Progenitor cell of endocrine pancreas (in vitro differentiated cells): ENCODE measurements around the gene MAPK9. TPM values are rescaled to one million over a fixed set of nuclear protein-coding genes. Genes with fewer than 3 reads are reported as not detected.

Experiments
- DNase-seq: peaks from one replicate; pipeline ENCODE4 v3.0.0; 2021; ENCODE audit warnings: low spot score; ENCODE audit not compliant: unreplicated experiment
- H3K27ac Mint-ChIP-seq: 2 replicates; pipeline ENCODE4 v1.8.0; 2021; ENCODE audit warnings: mild to moderate bottlenecking, moderate library complexity, mixed read lengths
- H3K27me3 Mint-ChIP-seq: 2 replicates; pipeline ENCODE4 v1.8.0; 2021; ENCODE audit warnings: mixed read lengths
- H3K36me3 Mint-ChIP-seq: 2 replicates; pipeline ENCODE4 v1.8.0; 2022; ENCODE audit warnings: mixed read lengths; ENCODE audit not compliant: insufficient read depth
- H3K4me1 Mint-ChIP-seq: 2 replicates; pipeline ENCODE4 v1.8.0; 2021; ENCODE audit warnings: low read depth, mixed read lengths
- H3K4me3 Mint-ChIP-seq: 2 replicates; pipeline ENCODE4 v1.8.0; 2021; ENCODE audit warnings: low read depth, mild to moderate bottlenecking, moderate library complexity, mixed read lengths
- H3K9me3 Mint-ChIP-seq: 2 replicates; pipeline ENCODE4 v1.8.0; 2021; ENCODE audit warnings: low read depth, mixed read lengths
- total RNA-seq: library from RNA; stranded (reverse); gene quantifications from 2 replicates; pipeline ENCODE4 v1.2.1, GENCODE V29; 2021
- TF ChIP-seq, protein P1 (sequence below): fragments of 200-600 bp; sonication (generic); IDR thresholded peaks from one replicate; pipeline ENCODE4 v1.5.0; 2021; ENCODE audit warnings: antibody characterized with exemption, mild to moderate bottlenecking; ENCODE audit not compliant: unreplicated experiment

MAPK9 gene
- total RNA-seq, 1 donor from 2014 or later, result 51.2 TPM

DNA sequence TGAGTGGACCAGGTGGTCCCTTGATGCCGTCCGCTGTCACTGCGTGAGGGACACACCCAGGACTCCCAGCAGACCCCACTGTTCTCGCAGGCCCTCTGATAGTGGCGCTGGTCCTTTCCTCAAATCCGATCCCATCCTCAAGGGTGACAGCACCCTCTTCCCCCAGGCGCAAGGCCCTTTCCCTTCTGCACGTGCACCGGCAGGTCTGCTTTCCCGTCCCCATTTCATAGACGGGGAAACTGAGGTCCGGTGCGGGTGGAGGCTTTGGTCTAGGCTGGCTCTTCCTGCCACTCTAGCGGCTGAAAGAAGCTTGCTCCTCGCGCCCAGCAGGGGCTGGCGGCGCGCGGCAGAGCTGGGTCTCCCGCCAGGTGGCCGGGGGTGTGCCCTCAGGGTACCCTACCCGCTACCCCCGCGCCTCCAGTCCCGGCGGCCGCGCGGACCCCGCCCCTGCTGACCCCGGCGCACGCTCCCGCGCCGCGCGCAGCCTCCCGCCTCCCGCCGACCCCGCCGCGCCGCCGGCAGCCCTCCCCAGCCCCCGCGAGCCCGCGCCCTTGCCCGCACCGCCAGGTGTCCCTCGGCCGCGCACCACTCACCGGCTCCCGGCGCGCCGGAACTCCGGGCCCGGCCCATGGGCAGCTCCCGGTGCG, 83.3 kb downstream of the MAPK9 start:
- peak overlapping the region; percentile 55 for H3K4me3 Mint-ChIP-seq
- peaks cover 36% of the 10 kb centered on the region for H3K27me3 Mint-ChIP-seq
- no peak for DNase-seq
- H3K9me3 Mint-ChIP-seq, result no peaks in the 10 kb centered on the region
- H3K36me3 Mint-ChIP-seq, result no peaks in the 10 kb centered on the region
- peaks cover 1% of the 10 kb centered on the region for H3K4me1 Mint-ChIP-seq
- H3K27ac Mint-ChIP-seq, result no peak overlapping the region
- TF ChIP-seq, protein P1, sequence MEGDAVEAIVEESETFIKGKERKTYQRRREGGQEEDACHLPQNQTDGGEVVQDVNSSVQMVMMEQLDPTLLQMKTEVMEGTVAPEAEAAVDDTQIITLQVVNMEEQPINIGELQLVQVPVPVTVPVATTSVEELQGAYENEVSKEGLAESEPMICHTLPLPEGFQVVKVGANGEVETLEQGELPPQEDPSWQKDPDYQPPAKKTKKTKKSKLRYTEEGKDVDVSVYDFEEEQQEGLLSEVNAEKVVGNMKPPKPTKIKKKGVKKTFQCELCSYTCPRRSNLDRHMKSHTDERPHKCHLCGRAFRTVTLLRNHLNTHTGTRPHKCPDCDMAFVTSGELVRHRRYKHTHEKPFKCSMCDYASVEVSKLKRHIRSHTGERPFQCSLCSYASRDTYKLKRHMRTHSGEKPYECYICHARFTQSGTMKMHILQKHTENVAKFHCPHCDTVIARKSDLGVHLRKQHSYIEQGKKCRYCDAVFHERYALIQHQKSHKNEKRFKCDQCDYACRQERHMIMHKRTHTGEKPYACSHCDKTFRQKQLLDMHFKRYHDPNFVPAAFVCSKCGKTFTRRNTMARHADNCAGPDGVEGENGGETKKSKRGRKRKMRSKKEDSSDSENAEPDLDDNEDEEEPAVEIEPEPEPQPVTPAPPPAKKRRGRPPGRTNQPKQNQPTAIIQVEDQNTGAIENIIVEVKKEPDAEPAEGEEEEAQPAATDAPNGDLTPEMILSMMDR, result peak; percentile 30

DNA sequence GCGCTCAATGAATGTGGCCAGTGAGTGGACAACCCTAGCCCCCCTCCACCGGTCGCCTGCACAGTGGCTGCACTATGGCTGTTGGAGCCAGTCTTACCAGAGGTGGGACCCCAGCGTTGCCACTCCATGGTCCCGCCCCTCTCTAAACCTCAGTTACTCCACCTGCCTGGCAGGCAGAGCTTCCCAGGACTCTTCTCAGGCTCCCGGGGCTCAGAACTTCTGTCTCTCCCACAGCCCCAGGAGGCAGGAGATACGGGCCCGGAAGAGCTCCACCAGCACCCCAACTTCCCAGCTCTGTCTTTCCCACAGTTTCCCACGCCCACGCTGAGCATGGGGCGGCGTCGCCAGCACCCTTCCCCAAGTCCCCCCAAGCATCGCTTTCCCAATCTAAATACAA, 83.8 kb downstream of the MAPK9 start:
- Mint-ChIP-seq H3K27ac (no peak overlapping the region), H3K36me3 (no peaks in the 10 kb centered on the region), H3K9me3 (no peaks in the 10 kb centered on the region), H3K4me1 (peaks cover 1% of the 10 kb centered on the region), H3K27me3 (peaks cover 36% of the 10 kb centered on the region), H3K4me3 (peak overlapping the region; percentile 55)
- no peak for DNase-seq
- TF ChIP-seq, protein P1, result no peak

DNA sequence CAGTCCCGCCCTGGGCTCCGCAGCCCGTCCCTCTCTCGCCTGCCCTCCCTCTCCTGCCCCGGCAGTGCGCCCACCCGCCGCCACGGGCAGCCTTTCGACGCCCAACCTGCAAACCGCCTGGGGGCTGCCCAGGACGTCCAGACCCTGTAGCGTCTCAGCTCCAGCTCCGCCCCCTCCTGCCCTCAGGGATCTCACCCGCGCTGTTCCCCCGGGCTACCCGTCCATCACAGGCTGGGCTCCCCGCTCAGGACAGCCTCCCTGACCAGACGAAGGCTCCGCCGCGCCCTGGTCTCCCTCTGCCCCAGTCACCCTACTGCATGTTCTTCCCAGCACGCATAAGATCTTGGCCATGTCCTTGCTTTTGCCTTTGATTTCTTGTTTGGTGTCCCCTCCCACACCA, 84.3 kb downstream of the MAPK9 start:
- H3K9me3 Mint-ChIP-seq, result no peaks in the 10 kb centered on the region
- peaks cover 34% of the 10 kb centered on the region for H3K27me3 Mint-ChIP-seq
- H3K27ac Mint-ChIP-seq, result no peak overlapping the region
- DNase-seq, result no peak
- H3K4me1 Mint-ChIP-seq, result peaks cover 1% of the 10 kb centered on the region
- peak overlapping the region; percentile 23 for H3K4me3 Mint-ChIP-seq
- TF ChIP-seq, protein P1, result no peak
- H3K36me3 Mint-ChIP-seq, result no peaks in the 10 kb centered on the region

DNA sequence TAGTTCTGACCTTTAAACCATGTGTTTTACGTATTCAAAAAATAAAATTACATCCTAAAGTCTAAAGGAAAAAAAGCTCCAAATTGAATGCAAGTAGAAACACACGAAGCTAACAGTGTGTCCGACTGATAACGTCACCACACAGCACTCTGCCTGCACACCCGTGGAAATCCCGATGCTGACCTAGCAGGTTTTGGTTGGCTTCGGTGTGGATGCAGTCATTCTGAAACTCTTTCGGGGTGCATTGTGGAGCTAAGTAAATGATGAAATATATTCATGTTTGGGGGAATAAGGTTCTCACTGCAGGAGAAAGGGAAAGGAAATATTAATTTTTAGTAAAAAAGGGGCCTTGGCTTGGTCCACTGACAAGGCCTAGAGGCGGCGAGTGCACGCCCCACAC, 84.9 kb downstream of the MAPK9 start:
- Mint-ChIP-seq H3K4me1 (peaks cover 1% of the 10 kb centered on the region), H3K27ac (no peak overlapping the region), H3K4me3 (peak overlapping the region; percentile 54), H3K9me3 (no peaks in the 10 kb centered on the region), H3K27me3 (peaks cover 31% of the 10 kb centered on the region), H3K36me3 (no peaks in the 10 kb centered on the region)
- TF ChIP-seq, protein P1, result no peak
- no peak for DNase-seq

DNA sequence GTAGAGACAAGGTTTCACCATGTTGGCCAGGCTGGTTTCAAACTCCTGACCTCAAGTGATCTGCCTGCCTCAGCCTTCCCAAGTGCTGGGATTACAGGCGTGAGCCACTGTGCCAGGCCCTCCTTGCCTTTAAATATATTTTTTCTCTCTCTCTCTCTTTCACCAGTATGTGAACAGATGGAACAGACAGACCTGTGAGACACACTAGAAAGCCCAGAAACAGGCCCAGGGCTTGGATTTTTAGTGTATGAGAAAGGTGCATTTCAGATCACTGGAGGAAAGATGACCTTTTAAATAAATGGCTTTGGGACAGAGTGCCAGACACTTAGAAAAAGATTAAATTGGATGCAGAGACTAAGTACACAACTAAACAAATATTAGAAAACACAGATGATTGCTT, 86.0 kb downstream of the MAPK9 start:
- H3K4me1 Mint-ChIP-seq, result peaks cover 1% of the 10 kb centered on the region

More for the DNA sequence above, 86.0 kb downstream of the MAPK9 start:
- no peaks in the 10 kb centered on the region for H3K36me3 Mint-ChIP-seq
- H3K4me3 Mint-ChIP-seq, result no peak overlapping the region
- TF ChIP-seq, protein P1, result no peak
- peaks cover 29% of the 10 kb centered on the region for H3K27me3 Mint-ChIP-seq
- DNase-seq, result no peak
- H3K9me3 Mint-ChIP-seq, result no peaks in the 10 kb centered on the region
- no peak overlapping the region for H3K27ac Mint-ChIP-seq
